Trophoblast cell (in vitro differentiated cells and primary cell): ENCODE measurements around the gene GNPTAB.

Experiments
- DNase-seq, 2 donors: peaks; one replicate each; pipeline ENCODE4 v3.0.0-alpha.2; 2016
- H2AFZ ChIP-seq: 2 replicates; pipeline ENCODE4 v1.6.1; 2013; ENCODE audit warnings: low read length, moderate library complexity, mild to moderate bottlenecking; ENCODE audit not compliant: insufficient read depth, poor library complexity
- H2AK5ac ChIP-seq: 2 replicates; pipeline ENCODE4 v1.6.1; 2013; ENCODE audit warnings: mild to moderate bottlenecking, low read length
- H2BK120ac ChIP-seq: 2 replicates; pipeline ENCODE4 v1.6.1; 2013; ENCODE audit warnings: low read length, mild to moderate bottlenecking, moderate library complexity; ENCODE audit not compliant: insufficient read depth, poor library complexity
- H2BK12ac ChIP-seq: 2 replicates; pipeline ENCODE4 v1.6.1; 2013; ENCODE audit warnings: mild to moderate bottlenecking, low read length, moderate library complexity
- H2BK5ac ChIP-seq: 2 replicates; pipeline ENCODE4 v1.6.1; 2013; ENCODE audit warnings: low read length, low read depth, moderate library complexity, mild to moderate bottlenecking; ENCODE audit not compliant: poor library complexity
- H3K14ac ChIP-seq: 2 replicates; pipeline ENCODE4 v1.6.1; 2013; ENCODE audit warnings: mild to moderate bottlenecking, low read length
- H3K18ac ChIP-seq: 2 replicates; pipeline ENCODE4 v1.6.1; 2013; ENCODE audit warnings: mild to moderate bottlenecking, low read length
- H3K23ac ChIP-seq: 2 replicates; pipeline ENCODE4 v1.6.1; 2013; ENCODE audit warnings: low read length
- H3K27ac ChIP-seq: 2 replicates; pipeline ENCODE4 v1.5.1; 2013; ENCODE audit warnings: low read depth, mild to moderate bottlenecking, inconsistent platforms, low read length, moderate library complexity
- H3K27me3 ChIP-seq: 2 replicates; pipeline ENCODE4 v1.6.1; 2013; ENCODE audit warnings: inconsistent platforms, mild to moderate bottlenecking, low read length, moderate library complexity; ENCODE audit not compliant: insufficient read depth
- H3K36me3 ChIP-seq, 2 experiments: 1 replicate in 1 of 2; 2 replicates in 1 of 2; pipeline ENCODE4 v1.6.1; 2013; ENCODE audit warnings: low read length in 2 of 2, mild to moderate bottlenecking in 2 of 2, moderate library complexity in 1 of 2; ENCODE audit not compliant: insufficient read depth in 2 of 2, control insufficient read depth in 1 of 2
- H3K4ac ChIP-seq: 2 replicates; pipeline ENCODE4 v1.6.1; 2013; ENCODE audit warnings: low read depth, mild to moderate bottlenecking, low read length, moderate library complexity
- H3K4me1 ChIP-seq, 2 experiments: 1 replicate in 1 of 2; 2 replicates in 1 of 2; pipeline ENCODE4 v1.6.1; 2013; ENCODE audit warnings: low read length in 2 of 2, mild to moderate bottlenecking in 2 of 2, moderate library complexity in 1 of 2; ENCODE audit not compliant: insufficient read depth in 2 of 2, control insufficient read depth in 1 of 2
- H3K4me2 ChIP-seq: 2 replicates; pipeline ENCODE4 v1.6.1; 2013; ENCODE audit warnings: inconsistent platforms, mild to moderate bottlenecking, low read length, moderate library complexity
- H3K4me3 ChIP-seq: 2 replicates; pipeline ENCODE4 v1.5.1; 2013; ENCODE audit warnings: mild to moderate bottlenecking, low read depth, low read length, inconsistent platforms
- H3K79me1 ChIP-seq: one replicate; pipeline ENCODE4 v1.6.1; 2013; ENCODE audit warnings: low read length
- H3K79me2 ChIP-seq: 2 replicates; pipeline ENCODE4 v1.6.1; 2013; ENCODE audit warnings: low read length, mild to moderate bottlenecking; ENCODE audit not compliant: control insufficient read depth, insufficient read depth, poor library complexity
- H3K9ac ChIP-seq: 2 replicates; pipeline ENCODE4 v1.6.1; 2013; ENCODE audit warnings: mild to moderate bottlenecking, low read length
- H3K9me3 ChIP-seq: 2 replicates; pipeline ENCODE4 v1.6.1; 2013; ENCODE audit warnings: low read depth, mild to moderate bottlenecking, control low read depth, inconsistent platforms, low read length; ENCODE audit not compliant: insufficient read depth
- H4K12ac ChIP-seq: 2 replicates; pipeline ENCODE4 v1.6.1; 2013; ENCODE audit warnings: low read depth, mild to moderate bottlenecking, low read length, moderate library complexity
- H4K8ac ChIP-seq: 2 replicates; pipeline ENCODE4 v1.6.1; 2013; ENCODE audit warnings: low read depth, mild to moderate bottlenecking, low read length, moderate library complexity
- H4K91ac ChIP-seq: one replicate; pipeline ENCODE4 v1.6.1; 2013; ENCODE audit warnings: low read depth, mild to moderate bottlenecking, low read length, moderate library complexity
- WGBS: extraction: QIAGEN DNeasy Blood & Tissue Kit; methylation state at CpG from one replicate; pipeline ENCODE4 v1.1.7; 2013; ENCODE audit warnings: missing lambda C conversion rate; ENCODE audit not compliant: insufficient read length, insufficient coverage; ENCODE audit errors: extremely low coverage; 5-methylcytosine and 5-hydroxymethylcytosine counted together

GNPTAB gene

GRCh38 chr12:101710288-101710687 lies 120.5 kb downstream of the GNPTAB start:
- H2BK12ac ChIP-seq: no peak overlapping the region
- H2BK120ac ChIP-seq: no peak overlapping the region
- no peak overlapping the region for H4K12ac ChIP-seq
- no peak overlapping the region for H4K8ac ChIP-seq
- H2AFZ ChIP-seq: no peak overlapping the region
- H3K9ac ChIP-seq: no peak overlapping the region
- H3K79me1 ChIP-seq: no peaks in the 10 kb centered on the region
- H3K23ac ChIP-seq: no peak overlapping the region
- no peaks in the 10 kb centered on the region for H3K27me3 ChIP-seq
- H3K14ac ChIP-seq: no peak overlapping the region
- no peak overlapping the region for H2BK5ac ChIP-seq
- H3K4me2 ChIP-seq: no peak overlapping the region
- H2AK5ac ChIP-seq: no peak overlapping the region
- no peak overlapping the region for H4K91ac ChIP-seq
- no peaks in the 10 kb centered on the region for H3K79me2 ChIP-seq
- DNase-seq: no peak
- H3K27ac ChIP-seq: no peak overlapping the region
- no CpG with 5 or more reads among the region's 4 CpGs for WGBS
- no peak overlapping the region for H3K4ac ChIP-seq
- no peaks in the 10 kb centered on the region for H3K36me3 ChIP-seq
- H3K9me3 ChIP-seq: no peaks in the 10 kb centered on the region
- H3K4me1 ChIP-seq: peaks cover 0 to 4% of the 10 kb centered on the region in 2 experiments
- H3K4me3 ChIP-seq: no peak overlapping the region
- no peak overlapping the region for H3K18ac ChIP-seq

- Histone ChIP-seq H3K14ac (no peak overlapping the region), H4K8ac (no peak overlapping the region), H4K12ac (no peak overlapping the region), H3K9ac (no peak overlapping the region), H3K36me3 (no peaks in the 10 kb centered on the region), H3K4me1 (peaks cover 3 to 5% of the 10 kb centered on the region in 2 experiments), H3K18ac (no peak overlapping the region), H3K4ac (no peak overlapping the region), H2AK5ac (no peak overlapping the region), H3K9me3 (no peaks in the 10 kb centered on the region), H2BK12ac (no peak overlapping the region), H2BK5ac (no peak overlapping the region), H3K23ac (no peak overlapping the region), H2AFZ (no peak overlapping the region), H3K27me3 (no peaks in the 10 kb centered on the region), H3K4me2 (no peak overlapping the region), H4K91ac (no peak overlapping the region), H2BK120ac (no peak overlapping the region), H3K79me1 (no peaks in the 10 kb centered on the region), H3K79me2 (no peaks in the 10 kb centered on the region), H3K4me3 (no peak overlapping the region), H3K27ac (no peak overlapping the region)
- DNase-seq: no peak
Measured at GRCh38 chr12:101707131-101707782, 123.5 kb downstream of the GNPTAB start.

GRCh38 chr12:101706403-101706802 lies 124.4 kb downstream of the GNPTAB start:
- H3K4me3 ChIP-seq: no peak overlapping the region
- H3K18ac ChIP-seq: no peak overlapping the region
- WGBS: no CpG with 5 or more reads among the region's 1 CpG
- no peaks in the 10 kb centered on the region for H3K9me3 ChIP-seq
- no peaks in the 10 kb centered on the region for H3K27me3 ChIP-seq
- H3K79me2 ChIP-seq: no peaks in the 10 kb centered on the region
- no peak overlapping the region for H2AK5ac ChIP-seq
- no peak overlapping the region for H4K91ac ChIP-seq
- H3K36me3 ChIP-seq: no peaks in the 10 kb centered on the region
- H3K23ac ChIP-seq: no peak overlapping the region
- H4K8ac ChIP-seq: no peak overlapping the region
- no peak overlapping the region for H2BK5ac ChIP-seq
- peaks cover 3 to 5% of the 10 kb centered on the region in 2 experiments for H3K4me1 ChIP-seq
- H2AFZ ChIP-seq: no peak overlapping the region
- H2BK120ac ChIP-seq: no peak overlapping the region
- H4K12ac ChIP-seq: no peak overlapping the region
- H3K27ac ChIP-seq: no peak overlapping the region
- no peak overlapping the region for H3K4ac ChIP-seq
- H2BK12ac ChIP-seq: no peak overlapping the region
- DNase-seq: no peak
- no peaks in the 10 kb centered on the region for H3K79me1 ChIP-seq
- H3K9ac ChIP-seq: no peak overlapping the region
- no peak overlapping the region for H3K14ac ChIP-seq
- no peak overlapping the region for H3K4me2 ChIP-seq

- Histone ChIP-seq H2BK12ac (peak overlapping the region; percentile 31), H3K4ac (no peak overlapping the region), H3K4me1 (peaks cover 3 to 5% of the 10 kb centered on the region in 2 experiments), H3K4me3 (no peak overlapping the region), H4K12ac (no peak overlapping the region), H3K4me2 (no peak overlapping the region), H3K79me1 (no peaks in the 10 kb centered on the region), H3K36me3 (no peaks in the 10 kb centered on the region), H3K23ac (no peak overlapping the region), H3K27ac (no peak overlapping the region), H3K9me3 (no peaks in the 10 kb centered on the region), H2BK120ac (no peak overlapping the region), H2AFZ (no peak overlapping the region), H3K9ac (no peak overlapping the region), H3K27me3 (no peaks in the 10 kb centered on the region), H3K14ac (no peak overlapping the region), H2BK5ac (no peak overlapping the region), H4K8ac (peak overlapping the region; percentile 54), H4K91ac (no peak overlapping the region), H3K18ac (peak overlapping the region; percentile 22), H3K79me2 (no peaks in the 10 kb centered on the region), H2AK5ac (no peak overlapping the region)
- no CpG with 5 or more reads among the region's 3 CpGs for WGBS
- no peak for DNase-seq
Measured at GRCh38 chr12:101703487-101703886, 127.3 kb downstream of the GNPTAB start.
